Retina (tissue), 1 donor: ENCODE results near the gene DBN1.
"Not testable (repeated sequence)": the region's sequence is repeated elsewhere in the genome, so short reads cannot be mapped to it uniquely, and the experiment has no call there.

Experiments
- DNase-seq: peaks from one replicate; pipeline ENCODE4 v3.0.0-alpha.2; 2016

Gene DBN1

DNA sequence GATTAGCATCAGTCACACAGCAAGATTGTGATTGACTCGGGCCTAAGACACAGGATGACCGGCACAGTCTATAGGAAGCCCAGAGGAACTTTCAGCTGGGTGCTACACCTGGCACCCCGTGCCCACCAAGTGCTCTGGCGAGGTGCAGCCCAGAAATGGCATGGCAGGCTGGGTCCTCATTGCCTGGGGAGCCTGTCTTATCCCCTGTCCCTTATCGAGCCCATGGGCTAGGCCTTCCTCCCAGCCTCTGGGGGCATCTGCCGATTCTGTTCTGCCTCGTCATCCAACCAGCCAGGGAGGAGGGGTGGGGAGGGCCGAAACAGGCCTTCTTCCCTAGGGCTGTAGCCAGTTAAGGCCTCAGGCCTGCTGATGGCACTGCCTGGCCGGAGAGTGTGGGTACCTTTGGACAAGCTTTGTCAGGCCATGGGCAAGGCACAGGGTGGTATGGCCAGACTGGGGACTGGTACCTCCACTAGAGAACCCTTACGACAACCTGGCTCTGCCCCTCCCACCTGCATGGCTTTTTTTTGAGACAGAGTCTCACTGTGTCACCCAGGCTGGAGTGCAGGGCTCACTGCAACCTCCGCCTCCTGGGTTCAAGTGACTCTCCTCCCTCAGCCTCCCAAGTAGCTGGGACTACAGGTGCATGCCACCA is 45.4 kb downstream of the DBN1 start:
- DNase-seq, result no peak

DNA sequence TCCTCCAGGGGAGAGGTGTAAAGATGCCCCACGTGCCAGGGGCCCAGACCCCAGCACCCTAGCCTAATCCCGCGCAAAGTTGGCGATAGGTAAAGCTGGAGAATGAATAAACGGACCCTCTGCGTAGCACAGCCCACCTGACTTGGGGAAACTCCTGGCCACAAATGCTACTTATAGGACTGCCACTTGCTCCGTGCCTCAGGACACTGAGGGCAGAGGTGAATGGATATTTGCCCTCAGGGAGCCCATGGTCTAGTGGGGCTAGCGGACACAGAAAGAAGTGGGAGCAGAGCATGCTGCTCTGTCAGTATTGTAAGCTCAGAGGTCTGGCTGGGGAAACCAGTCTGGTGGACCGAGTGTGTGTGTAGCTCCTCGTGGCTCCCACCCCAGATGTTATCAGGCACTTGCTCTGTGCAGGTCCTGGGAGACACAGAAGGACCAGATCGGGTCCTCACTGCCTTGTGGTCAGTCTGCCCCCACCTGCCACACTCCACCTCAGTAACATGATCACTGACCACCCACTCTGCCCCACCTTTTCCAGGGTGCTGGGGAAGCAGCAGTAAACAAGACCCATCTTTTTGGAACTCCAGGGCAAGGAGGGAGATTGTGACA is 46.1 kb downstream of the DBN1 start:
- no peak for DNase-seq

DNA sequence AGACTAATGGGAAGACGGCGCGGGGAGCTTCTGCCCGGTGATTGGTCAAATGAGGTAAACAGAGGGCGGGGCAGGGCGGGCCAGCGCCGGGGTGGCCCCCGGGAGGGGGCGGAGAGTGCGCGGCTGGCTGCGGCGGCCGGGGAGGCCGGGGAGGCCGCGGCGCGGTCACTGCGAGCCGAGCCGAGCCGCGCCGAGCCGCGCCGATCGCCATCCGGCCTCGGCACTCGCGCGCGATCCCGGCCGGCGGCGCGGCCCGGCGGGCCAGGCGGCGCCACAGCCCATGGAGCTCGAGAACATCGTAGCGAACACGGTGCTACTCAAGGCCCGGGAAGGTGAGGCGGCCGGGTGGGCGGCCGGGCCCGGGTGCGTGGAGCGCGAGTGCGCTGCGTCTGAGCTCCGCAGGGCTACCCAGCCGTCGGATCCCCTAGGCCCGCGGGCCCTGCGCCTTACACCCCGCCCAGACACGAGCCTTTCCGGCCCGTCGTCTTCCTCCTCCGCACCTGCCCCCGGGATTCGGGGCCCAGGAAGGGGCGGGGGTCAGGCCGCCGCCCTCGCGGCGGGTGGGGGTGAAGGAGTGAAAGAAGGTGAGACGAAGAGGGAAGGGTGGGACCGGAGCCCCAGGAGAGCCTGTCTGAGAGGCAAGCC is 46.7 kb downstream of the DBN1 start, which contains the start of gene GRK6:
GRK6 (plus strand) TSS at position 111 of the 645 bp plus-strand sequence; CDS start at position 281, 170 bp downstream.
- peak; percentile 51 for DNase-seq

DNA sequence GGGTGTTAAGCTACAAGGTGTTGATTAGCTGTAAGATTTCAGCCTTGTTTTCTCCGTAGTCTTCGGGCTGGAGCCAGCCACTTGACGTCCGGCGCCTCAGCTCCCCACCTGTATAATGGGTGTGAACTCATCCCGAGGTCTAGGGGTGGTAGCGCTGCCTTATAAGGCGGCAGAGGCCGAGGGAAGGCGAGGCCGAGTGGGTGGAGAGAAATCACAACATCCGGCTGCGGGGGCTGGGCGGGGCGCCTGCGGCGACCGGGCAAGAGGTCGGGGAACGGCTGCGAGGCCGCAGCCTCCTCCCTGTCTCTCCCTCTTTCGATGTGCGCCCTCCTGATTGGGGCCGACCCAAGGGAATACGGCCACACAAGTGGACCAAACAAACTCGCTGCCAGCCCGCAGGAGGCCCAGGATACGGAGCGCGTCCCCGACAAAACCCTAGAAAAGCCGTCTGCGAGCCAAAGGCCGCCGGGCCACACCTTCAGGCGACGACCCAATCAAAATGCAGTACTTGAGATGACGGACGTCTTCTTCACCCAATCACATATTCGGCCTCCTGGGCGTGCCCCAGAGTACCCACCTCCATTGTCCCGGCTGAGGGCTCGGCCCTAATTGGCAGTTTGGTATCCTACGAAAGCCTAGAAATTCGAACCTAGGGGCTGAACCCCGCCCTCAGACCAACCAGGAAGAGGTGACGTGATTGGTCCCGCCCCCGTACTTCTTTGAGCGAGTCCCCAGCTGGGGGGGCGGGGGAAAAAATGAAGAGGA is 47.5 kb downstream of the DBN1 start:
- peak; percentile 100 for DNase-seq

DNA sequence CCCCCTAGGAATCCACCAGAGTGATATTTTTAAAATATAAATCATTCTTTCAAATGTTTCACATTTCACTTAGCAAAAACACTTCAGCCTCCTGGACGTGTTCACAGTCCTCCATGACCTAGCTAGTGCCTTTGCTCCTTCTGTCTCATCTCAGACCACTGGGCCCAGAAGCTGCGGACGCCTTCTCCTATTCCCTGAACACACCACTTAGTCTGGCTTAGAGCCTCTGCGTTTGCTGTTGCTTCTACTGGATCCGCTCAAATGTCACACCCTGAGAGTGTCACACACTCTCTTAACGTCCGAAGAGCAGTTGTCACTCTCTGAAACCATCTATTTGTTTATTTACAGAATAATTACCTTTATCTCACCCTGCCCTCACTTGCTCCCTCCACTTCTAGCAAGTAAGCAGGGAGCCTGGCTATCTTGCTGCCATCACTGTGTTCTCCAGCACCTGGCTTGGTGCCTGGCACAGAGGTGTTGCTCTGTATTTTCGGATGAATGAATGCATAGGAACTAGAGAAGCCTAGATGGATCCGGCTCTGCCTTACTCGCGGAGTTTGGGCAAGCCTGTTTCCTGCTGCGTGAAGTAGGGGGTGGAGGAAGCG is 48.1 kb downstream of the DBN1 start:
- no peak for DNase-seq

DNA sequence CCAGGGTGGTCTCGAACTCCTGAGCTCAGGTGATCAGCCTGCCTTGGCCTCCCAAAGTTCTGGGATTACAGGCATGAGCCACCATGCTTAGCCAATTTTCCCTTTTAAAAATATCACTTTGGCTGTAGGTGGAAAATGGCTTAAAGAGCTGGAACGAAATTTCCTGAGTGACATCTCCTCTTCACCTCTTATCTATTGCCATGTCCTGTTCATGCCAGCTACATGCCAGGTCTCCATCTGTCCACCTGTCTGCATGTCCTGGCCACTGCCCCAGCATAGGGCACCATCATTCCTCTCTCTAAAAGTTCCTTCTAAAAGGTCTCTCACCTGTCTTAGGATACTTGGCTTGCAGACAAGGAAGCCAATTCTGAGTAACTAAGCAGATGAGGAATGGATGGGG is 49.8 kb downstream of the DBN1 start:
- no peak for DNase-seq

DNA sequence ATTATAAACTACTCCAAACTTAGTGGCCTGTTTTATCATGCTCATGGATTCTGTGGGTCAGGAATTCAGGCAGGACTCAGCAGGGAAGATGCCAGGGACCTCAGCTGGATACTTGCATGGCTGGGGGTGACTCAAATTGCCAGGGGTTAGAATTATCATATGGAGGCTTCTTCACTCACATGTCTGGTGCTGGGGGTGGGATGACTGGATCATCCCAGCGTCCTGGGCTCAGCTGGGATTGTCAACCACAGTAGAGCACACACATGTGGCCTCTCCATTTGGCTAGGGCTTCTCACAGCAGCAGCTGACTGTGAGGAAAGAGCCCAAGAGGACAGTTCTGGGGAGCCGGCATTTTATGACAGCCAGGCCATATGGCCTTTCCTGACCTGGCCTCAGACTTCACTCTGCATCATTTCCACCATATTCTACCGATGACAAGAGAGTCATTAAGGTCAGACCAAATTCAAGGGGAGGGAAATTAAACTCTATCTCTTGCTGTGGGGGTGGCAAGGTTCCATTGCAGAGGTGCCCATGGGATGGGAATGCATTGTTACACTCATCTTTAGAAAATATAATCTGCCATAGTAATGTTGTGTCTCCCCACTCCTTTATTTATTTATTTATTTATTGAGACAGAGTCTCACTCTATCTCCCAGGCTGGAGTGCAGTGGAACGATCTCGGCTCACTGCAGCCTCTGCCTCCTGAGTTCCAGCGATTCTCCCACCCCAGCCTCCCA is 52.2 kb downstream of the DBN1 start:
- DNase-seq, result no peak

DNA sequence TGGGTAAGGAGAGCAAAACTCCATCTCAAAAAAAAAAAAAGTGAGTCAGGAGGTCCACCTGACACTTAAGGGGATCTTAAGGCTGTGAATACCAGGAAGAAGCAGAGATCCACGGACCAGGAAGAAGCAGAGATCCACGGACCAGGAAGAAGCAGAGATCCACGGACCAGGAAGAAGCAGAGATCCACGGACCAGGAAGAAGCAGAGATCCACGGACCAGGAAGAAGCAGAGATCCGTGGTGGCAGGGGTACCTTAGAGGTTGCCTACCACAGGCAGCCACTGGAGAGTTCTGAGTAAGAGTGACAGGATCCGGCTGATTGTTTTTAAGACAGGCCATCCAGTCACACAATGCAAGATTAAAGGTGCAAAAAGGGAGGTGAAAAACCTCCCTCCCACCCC is 53.0 kb downstream of the DBN1 start:
- not testable (repeated sequence) for DNase-seq

DNA sequence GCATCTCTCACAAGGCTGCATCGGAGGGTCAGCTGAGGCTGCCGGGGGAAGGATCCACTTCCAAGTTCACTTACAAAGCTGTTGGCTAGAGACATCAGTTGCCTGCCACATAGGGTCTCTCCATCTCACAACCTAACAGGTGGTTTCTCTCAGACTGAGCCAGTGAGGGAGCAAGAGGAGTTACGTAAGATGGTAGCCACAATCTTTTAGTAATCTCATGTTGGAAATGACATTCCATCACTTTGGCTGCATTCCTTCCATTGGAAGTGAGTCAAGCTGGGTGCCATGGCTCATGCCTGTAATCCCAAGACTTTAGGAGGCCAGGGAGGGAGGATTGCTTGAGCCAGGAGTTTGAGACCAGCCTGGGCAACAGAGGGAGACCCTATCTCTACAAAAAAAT is 54.4 kb downstream of the DBN1 start:
- DNase-seq, result no peak

DNA sequence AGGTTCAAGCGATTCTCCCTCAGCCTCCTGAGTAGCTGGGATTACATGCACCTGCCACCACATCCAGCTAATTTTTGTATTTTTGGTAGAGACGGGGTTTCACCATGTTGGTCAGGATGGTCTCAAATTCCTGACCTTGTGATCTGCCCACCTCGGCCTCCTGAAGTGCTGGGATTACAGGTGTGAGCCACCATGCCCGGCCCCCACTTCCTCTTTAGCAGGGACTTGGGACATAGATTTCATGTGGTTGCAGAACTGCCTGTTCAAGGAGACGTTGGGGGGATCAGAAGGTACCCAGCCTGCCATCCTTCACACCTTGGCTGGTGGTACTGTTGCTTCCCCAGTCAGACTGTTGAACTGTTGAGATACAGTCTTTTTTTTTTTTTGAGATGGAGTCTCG is 56.4 kb downstream of the DBN1 start:
- not testable (repeated sequence) for DNase-seq

DNA sequence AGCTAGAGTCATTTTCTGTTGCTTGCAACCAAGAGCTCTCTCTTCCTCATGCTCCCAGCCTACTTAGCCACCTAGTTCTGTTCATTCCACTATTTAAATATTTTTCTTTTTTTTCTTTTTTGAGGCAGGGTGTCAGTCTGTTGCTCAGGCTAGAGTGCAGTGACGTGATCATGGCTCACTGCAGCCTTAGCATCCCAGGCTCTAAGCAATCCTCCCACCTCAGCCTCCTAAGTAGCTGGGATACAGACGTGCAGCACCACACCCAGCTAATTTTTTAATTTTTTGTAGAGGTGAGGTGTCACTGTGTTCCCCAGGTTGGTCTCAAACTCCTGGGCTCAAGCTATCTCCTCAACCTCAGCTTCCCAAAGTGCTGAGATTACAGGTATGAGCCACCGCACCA is 59.0 kb downstream of the DBN1 start:
- DNase-seq, result no peak

DNA sequence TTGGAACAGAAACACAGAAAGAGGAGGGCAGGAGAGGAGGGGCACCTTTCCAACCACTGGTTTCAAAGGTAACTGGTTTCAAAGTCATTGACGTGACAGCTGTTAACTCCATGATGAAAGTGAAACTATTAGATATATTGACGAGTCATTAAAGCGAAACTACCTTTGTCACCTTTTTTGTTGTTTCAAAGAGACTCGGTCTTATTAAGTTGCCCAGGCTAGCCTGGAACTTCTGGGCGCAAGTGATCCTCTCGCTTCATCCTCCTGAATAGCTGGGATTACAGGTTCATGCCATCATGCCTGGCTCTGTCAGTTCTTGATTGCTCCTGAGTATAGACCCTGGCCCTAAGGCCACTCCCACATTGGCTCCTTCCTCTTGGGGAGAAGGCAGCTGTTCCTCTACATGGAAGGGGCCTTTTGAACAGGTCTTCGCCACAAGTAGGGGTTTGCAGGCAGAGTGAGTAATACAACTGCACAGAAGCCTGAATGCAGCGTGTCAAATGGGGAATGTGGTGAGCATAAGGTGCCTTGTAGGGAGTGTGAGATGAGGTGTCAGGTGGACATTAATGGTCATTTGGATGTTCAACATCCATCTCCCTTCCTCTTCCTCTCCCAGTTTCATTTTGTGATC is 60.7 kb downstream of the DBN1 start:
- DNase-seq, result no peak

DNA sequence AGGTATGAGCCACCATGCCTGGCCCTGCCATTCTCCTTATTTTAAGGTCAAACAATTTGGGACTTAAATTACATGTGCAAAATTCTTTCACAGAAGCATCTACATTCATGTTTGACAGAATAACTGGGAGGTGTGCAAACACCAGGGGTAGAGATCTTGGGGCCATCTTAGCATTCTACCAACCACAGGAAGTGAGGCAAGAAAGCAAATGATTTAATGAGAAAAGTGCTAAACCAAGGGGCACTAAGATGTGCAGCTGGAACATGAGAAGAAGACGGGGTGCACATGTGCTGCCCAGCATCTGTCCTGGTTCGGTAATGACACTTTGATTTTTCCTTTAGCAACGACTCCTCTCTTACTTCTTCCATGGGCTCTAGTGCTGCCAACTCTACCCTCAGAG is 62.9 kb downstream of the DBN1 start:
- no peak for DNase-seq

DNA sequence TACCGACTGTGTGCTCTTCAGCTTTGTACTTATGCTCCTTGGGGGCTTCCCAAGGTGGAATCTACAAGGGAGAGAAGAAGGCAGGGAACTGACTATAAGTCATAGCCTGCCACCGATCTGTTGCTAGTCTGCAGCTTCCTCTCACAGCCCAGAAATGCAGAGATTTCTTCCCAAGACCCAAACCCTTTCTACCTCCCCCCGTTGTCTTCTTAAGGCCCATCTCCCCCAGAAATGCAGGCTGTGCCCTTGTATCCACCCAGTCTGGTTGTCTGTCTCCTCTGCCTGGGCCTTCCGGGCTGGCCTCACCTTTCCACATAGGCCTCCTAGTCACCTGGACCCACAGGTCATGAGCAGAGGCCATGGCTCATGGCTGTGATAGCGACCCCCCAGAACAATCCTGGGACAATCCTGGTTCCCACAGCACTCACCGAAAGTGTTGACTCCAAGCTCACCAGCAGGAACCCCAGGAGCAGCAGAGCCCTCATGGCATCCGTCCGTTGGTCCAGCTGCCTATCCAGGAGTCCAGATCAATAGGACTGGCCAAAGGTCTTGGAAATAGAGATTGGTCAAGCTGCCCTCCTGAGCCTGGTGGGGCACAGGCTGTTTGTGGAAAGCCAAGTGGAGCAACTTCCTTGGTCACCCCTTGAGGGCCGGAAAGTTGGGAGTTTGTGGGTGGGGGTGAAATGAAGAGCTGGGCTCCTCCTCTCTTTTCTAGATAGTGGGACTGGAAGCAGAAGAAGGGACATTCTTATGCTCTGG is 64.2 kb downstream of the DBN1 start, which contains the start of gene F12:
F12 (minus strand) TSS at position 522 of the 759 bp plus-strand sequence; CDS start at position 485, 37 bp downstream.
- no peak for DNase-seq
